HepG2 (cell line): Measurements from ENCODE around the gene NFASC. TPM values are rescaled to one million over a fixed set of nuclear protein-coding genes. Genes with fewer than 3 reads are reported as not detected.

Experiments
- ATAC-seq: fragments of 200-7000 bp; cut with Tn5 transposase; 3 replicates; pipeline ENCODE4 v1.9.1; 2020; ENCODE audit warnings: mild to moderate bottlenecking, moderate library complexity
- BruUV-seq: library from RNA; stranded (reverse); fragments of 400-500 nt; replicated peaks from 2 replicates; lab custom pipeline; 2021; lab: Mats Ljungman, UMichigan
- CTCF ChIA-PET: fragments of 300-600 bp; formaldehyde crosslinking; extraction: SDS; loops from one replicate; lab custom pipeline; 2021; ENCODE audit warnings: low total read pairs, inconsistent platforms, low intra/inter-chr PET ratio; lab: Yijun Ruan, JAX
- POLR2A ChIA-PET: fragments of 350-600 bp; sonication (Branson Sonifier 250); formaldehyde crosslinking; loops from one replicate; lab custom pipeline; 2020; ENCODE audit warnings: antibody characterized with exemption, inconsistent platforms; lab: Yijun Ruan, JAX
- DNase-seq: peaks from one replicate; pipeline ENCODE4 v3.0.0-alpha.2; 2015; ENCODE audit warnings: low spot score
- FAIRE-seq: peaks from 3 replicates; lab custom pipeline; 2011; peaks lifted over from hg19 to GRCh38; lab: Jason Lieb, UNC
- H2AFZ ChIP-seq: one replicate; pipeline ENCODE4 v1.6.1; 2011; ENCODE audit warnings: low read length, inconsistent platforms
- H3K27ac ChIP-seq: fragments of 300-600 bp; 3 replicates; pipeline ENCODE4 v1.8.0; 2011; ENCODE audit warnings: mixed run types, mild to moderate bottlenecking, mixed read lengths, low read length, inconsistent platforms; ENCODE audit not compliant: insufficient read depth; ENCODE audit errors: extremely low read length
- H3K27me3 ChIP-seq, 2 experiments: fragments of 200-600 bp in 1 of 2; 2 replicates in 1 of 2; 3 replicates in 1 of 2; pipeline versions ENCODE4 v1.6.0 to v1.8.0; 2011; ENCODE audit warnings: low read length in 2 of 2, mild to moderate bottlenecking in 2 of 2, moderate library complexity in 2 of 2, inconsistent platforms in 1 of 2; ENCODE audit not compliant: insufficient read depth in 2 of 2, control insufficient read depth in 1 of 2
- H3K36me3 ChIP-seq, 2 experiments: fragments of 200-600 bp in 1 of 2; replicated peaks in 1 of 2; 2 replicates in 1 of 2; 3 replicates in 1 of 2; pipeline versions ENCODE4 v1.5.1 to v1.8.0; 2011; ENCODE audit warnings: low read length in 2 of 2, inconsistent platforms in 1 of 2; ENCODE audit not compliant: insufficient read depth in 2 of 2, control insufficient read depth in 1 of 2
- H3K4me1 ChIP-seq: 2 replicates; pipeline ENCODE4 v1.5.1; 2012; ENCODE audit warnings: low read length, inconsistent platforms; ENCODE audit not compliant: insufficient read depth
- H3K4me2 ChIP-seq: 2 replicates; pipeline ENCODE4 v1.6.0; 2011; ENCODE audit warnings: low read depth, low read length, inconsistent platforms
- H3K4me3 ChIP-seq, 3 experiments: fragments of 200-600 bp in 1 of 3; sonication (generic), shearing (Covaris generic) in 1 of 3; replicated peaks in 1 of 3; 2 replicates each; pipeline ENCODE4 v1.5.1; 2011 to 2016; ENCODE audit warnings: low read length in 3 of 3, inconsistent platforms in 2 of 3, low read depth in 2 of 3, mild to moderate bottlenecking in 2 of 3, control low read depth in 1 of 3, mixed read lengths in 1 of 3; ENCODE audit not compliant: insufficient read depth in 1 of 3
- H3K79me2 ChIP-seq: one replicate; pipeline ENCODE4 v1.6.1; 2011; ENCODE audit warnings: low read length, inconsistent platforms; ENCODE audit not compliant: insufficient read depth
- H3K9ac ChIP-seq: 2 replicates; pipeline ENCODE4 v1.6.0; 2011; ENCODE audit warnings: mild to moderate bottlenecking, low read depth, low read length, inconsistent platforms; ENCODE audit not compliant: insufficient read depth
- H3K9me3 ChIP-seq: 2 replicates; pipeline ENCODE4 v1.5.1; 2012; ENCODE audit warnings: mild to moderate bottlenecking, low read length
- H4K20me1 ChIP-seq: 2 replicates; pipeline ENCODE4 v1.6.0; 2011; ENCODE audit warnings: inconsistent platforms, mild to moderate bottlenecking, low read length, moderate library complexity; ENCODE audit not compliant: insufficient read depth
- CBX5 ChIP-seq: sonication (generic); formaldehyde crosslinking; IDR thresholded peaks from 2 replicates; pipeline ENCODE4 v1.4.0; 2020; ENCODE audit warnings: missing genetic modification reagents, borderline replicate concordance
- CREB1 ChIP-seq, 2 experiments: fragments of 450-650 bp in 1 of 2; IDR thresholded peaks; 2 replicates each; pipeline ENCODE4 v1.6.1; 2016 to 2017; ENCODE audit warnings: control low read depth in 1 of 2, mild to moderate bottlenecking in 1 of 2, missing compliant biosample characterization in 1 of 2, missing genetic modification characterization in 1 of 2
- HNRNPUL1 ChIP-seq: fragments of 200-400 bp; formaldehyde crosslinking; IDR thresholded peaks from 2 replicates; pipeline ENCODE4 v1.6.1; 2017; ENCODE audit warnings: low read depth, mild to moderate bottlenecking, low read length, moderate library complexity
- JARID2 ChIP-seq: sonication (generic); formaldehyde crosslinking; IDR thresholded peaks from 2 replicates; pipeline ENCODE4 v1.8.1; 2023; ENCODE audit warnings: missing genetic modification reagents, inconsistent platforms; ENCODE audit not compliant: insufficient replicate concordance
- NCOA5 ChIP-seq: sonication (generic); formaldehyde crosslinking; IDR thresholded peaks from 2 replicates; pipeline ENCODE4 v1.4.0; 2020; ENCODE audit warnings: missing genetic modification reagents
- NCOR1 ChIP-seq: fragments of 200-600 bp; sonication (generic); IDR thresholded peaks from 2 replicates; pipeline ENCODE4 v1.7.0; 2017; ENCODE audit warnings: antibody characterized with exemption, low read length, borderline replicate concordance
- NKX3-1 ChIP-seq: sonication (generic); formaldehyde crosslinking; IDR thresholded peaks from 2 replicates; pipeline ENCODE4 v1.5.0; 2020; ENCODE audit warnings: missing genetic modification reagents
- ZNF317 ChIP-seq: sonication (generic); formaldehyde crosslinking; IDR thresholded peaks from 2 replicates; pipeline ENCODE4 v1.5.0; 2020; ENCODE audit warnings: mild to moderate bottlenecking, missing genetic modification reagents
- ZNF326 ChIP-seq: sonication (generic); formaldehyde crosslinking; IDR thresholded peaks from 2 replicates; pipeline ENCODE4 v1.4.0; 2020; ENCODE audit warnings: missing genetic modification reagents, borderline replicate concordance
- ZNF33A ChIP-seq: sonication (generic); formaldehyde crosslinking; IDR thresholded peaks from 2 replicates; pipeline ENCODE4 v1.5.1; 2020; ENCODE audit warnings: missing genetic modification reagents, mild to moderate bottlenecking, moderate library complexity, borderline replicate concordance
- ZNF552 ChIP-seq: sonication (generic); formaldehyde crosslinking; IDR thresholded peaks from 2 replicates; pipeline ENCODE4 v1.9.0; 2022; ENCODE audit warnings: missing genetic modification reagents, mild to moderate bottlenecking, borderline replicate concordance
- ZNF557 ChIP-seq: sonication (generic); formaldehyde crosslinking; IDR thresholded peaks from 2 replicates; pipeline ENCODE4 v1.4.0; 2020; ENCODE audit warnings: missing genetic modification reagents
- WGBS: methylation state at CpG from one replicate; pipeline ENCODE4 v1.1.6; 2017; ENCODE audit warnings: low lambda C conversion rate; 5-methylcytosine and 5-hydroxymethylcytosine counted together
- in situ Hi-C: cut with HindIII; loops from 2 replicates; pipeline ENCODE4 v1.10.0; 2017; ENCODE audit warnings: low pct_unique_long_range_greater_than_20kb; ENCODE audit not compliant: extremely low pct_ligation_motif_present
- intact Hi-C: fragments of 100-400 bp; cut with micrococcal nuclease; formaldehyde crosslinking; loops from one replicate; pipeline ENCODE4 v1.10.0; 2022; ENCODE audit not compliant: unreplicated experiment
- polyA plus RNA-seq, 8 experiments: library from polyadenylated mRNA; depleted of rRNA in 3 of 8; stranded (reverse) in 7 of 8; unstranded in 1 of 8; fragments of >200 nt; fragmentation: Illumina TruSeq in 4 of 8; extraction: Trizol in 4 of 8; gene quantifications; 2 replicates each; pipeline versions ENCODE4 v1.2.1 to v1.2.3, GENCODE V29; 2011 to 2016; ENCODE audit warnings: low read depth in 4 of 8, missing spikeins in 1 of 8, mixed read lengths in 1 of 8; ENCODE audit not compliant: insufficient read depth in 1 of 8
- total RNA-seq, 5 experiments: library from RNA; depleted of rRNA; stranded (reverse); fragments of >200 nt; fragmentation: Illumina TruSeq; extraction: Trizol; gene quantifications; 2 replicates each; pipeline ENCODE4 v1.2.3, GENCODE V29; 2016; ENCODE audit warnings: low read depth in 1 of 5
- TF ChIP-seq, protein P1 (sequence below): IDR thresholded peaks from 2 replicates; pipeline ENCODE4 v1.6.1; 2016; ENCODE audit warnings: low read depth, borderline replicate concordance
- TF ChIP-seq, protein P2 (sequence below): sonication (generic); formaldehyde crosslinking; IDR thresholded peaks from 2 replicates; pipeline ENCODE4 v1.4.0; 2020; ENCODE audit warnings: missing genetic modification reagents, borderline replicate concordance
- TF ChIP-seq, protein P3 (sequence below): sonication (generic); formaldehyde crosslinking; IDR thresholded peaks from 2 replicates; pipeline ENCODE4 v1.5.0; 2020; ENCODE audit warnings: mild to moderate bottlenecking, missing genetic modification reagents, moderate library complexity

Gene NFASC
- total and polyA plus RNA-seq, 2 of the 13 experiments (the other 11 are each of a cell fraction or from before 2014, with no cell fraction given) = not detected

DNA sequence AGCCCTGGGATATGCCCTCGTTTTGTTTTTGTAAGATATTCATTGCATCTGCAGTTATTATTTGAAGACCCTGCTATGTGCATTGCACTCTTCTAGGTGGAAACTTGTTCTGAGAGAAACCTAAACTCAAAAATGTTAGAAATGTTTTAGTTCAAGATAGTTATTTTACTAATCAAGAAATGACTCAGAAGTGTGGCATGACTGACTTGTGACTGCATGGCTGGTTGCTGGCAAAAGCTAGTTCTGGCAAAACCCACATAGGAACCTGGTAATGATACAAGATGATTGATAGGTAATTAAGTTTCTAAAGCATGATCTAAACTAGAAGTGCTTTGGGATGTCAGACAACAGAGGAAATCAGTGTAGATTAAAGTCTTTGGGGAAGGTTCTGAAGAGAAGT lies 33.8 kb upstream of the NFASC start:
- Histone ChIP-seq H4K20me1 (no peaks in the 10 kb centered on the region), H3K4me1 (no peaks in the 10 kb centered on the region), H3K9me3 (no peaks in the 10 kb centered on the region), H3K79me2 (no peaks in the 10 kb centered on the region), H3K9ac (no peak overlapping the region), H3K27ac (no peak overlapping the region), H3K27me3 (peaks cover 2% of the 10 kb centered on the region in 2 experiments; a peak in 2 of 5 replicates), H3K36me3 (no peaks in the 10 kb centered on the region), H3K4me3 (no peak overlapping the region), H3K4me2 (no peak overlapping the region), H2AFZ (no peak overlapping the region)
- in situ Hi-C loops = no loop called here
- ATAC-seq = no peak
- no TSS peak for BruUV-seq
- intact Hi-C loops = no loop called here
- TF ChIP-seq HNRNPUL1 (no peak), ZNF33A (CRISPR knock-in tag) (no peak), NKX3-1 (CRISPR knock-in tag) (no peak), CBX5 (CRISPR knock-in tag) (no peak), ZNF317 (CRISPR knock-in tag) (no peak), ZNF552 (CRISPR knock-in tag) (no peak), JARID2 (no peak), NCOR1 (no peak), NCOA5 (CRISPR knock-in tag) (no peak), CREB1 (IDR thresholded peaks at IDR 0.05) (no peak), CREB1 (CRISPR knock-in tag; IDR thresholded peaks at IDR 0.05) (no peak), ZNF326 (no peak), ZNF557 (CRISPR knock-in tag) (no peak)
- TF ChIP-seq, protein P1, sequence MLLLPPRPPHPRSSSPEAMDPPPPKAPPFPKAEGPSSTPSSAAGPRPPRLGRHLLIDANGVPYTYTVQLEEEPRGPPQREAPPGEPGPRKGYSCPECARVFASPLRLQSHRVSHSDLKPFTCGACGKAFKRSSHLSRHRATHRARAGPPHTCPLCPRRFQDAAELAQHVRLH (CRISPR knock-in tag) = no peak
- TF ChIP-seq, protein P2, sequence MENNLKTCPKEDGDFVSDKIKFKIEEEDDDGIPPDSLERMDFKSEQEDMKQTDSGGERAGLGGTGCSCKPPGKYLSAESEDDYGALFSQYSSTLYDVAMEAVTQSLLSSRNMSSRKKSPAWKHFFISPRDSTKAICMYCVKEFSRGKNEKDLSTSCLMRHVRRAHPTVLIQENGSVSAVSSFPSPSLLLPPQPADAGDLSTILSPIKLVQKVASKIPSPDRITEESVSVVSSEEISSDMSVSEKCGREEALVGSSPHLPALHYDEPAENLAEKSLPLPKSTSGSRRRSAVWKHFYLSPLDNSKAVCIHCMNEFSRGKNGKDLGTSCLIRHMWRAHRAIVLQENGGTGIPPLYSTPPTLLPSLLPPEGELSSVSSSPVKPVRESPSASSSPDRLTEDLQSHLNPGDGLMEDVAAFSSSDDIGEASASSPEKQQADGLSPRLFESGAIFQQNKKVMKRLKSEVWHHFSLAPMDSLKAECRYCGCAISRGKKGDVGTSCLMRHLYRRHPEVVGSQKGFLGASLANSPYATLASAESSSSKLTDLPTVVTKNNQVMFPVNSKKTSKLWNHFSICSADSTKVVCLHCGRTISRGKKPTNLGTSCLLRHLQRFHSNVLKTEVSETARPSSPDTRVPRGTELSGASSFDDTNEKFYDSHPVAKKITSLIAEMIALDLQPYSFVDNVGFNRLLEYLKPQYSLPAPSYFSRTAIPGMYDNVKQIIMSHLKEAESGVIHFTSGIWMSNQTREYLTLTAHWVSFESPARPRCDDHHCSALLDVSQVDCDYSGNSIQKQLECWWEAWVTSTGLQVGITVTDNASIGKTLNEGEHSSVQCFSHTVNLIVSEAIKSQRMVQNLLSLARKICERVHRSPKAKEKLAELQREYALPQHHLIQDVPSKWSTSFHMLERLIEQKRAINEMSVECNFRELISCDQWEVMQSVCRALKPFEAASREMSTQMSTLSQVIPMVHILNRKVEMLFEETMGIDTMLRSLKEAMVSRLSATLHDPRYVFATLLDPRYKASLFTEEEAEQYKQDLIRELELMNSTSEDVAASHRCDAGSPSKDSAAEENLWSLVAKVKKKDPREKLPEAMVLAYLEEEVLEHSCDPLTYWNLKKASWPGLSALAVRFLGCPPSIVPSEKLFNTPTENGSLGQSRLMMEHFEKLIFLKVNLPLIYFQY (CRISPR knock-in tag) = no peak
- TF ChIP-seq, protein P3, sequence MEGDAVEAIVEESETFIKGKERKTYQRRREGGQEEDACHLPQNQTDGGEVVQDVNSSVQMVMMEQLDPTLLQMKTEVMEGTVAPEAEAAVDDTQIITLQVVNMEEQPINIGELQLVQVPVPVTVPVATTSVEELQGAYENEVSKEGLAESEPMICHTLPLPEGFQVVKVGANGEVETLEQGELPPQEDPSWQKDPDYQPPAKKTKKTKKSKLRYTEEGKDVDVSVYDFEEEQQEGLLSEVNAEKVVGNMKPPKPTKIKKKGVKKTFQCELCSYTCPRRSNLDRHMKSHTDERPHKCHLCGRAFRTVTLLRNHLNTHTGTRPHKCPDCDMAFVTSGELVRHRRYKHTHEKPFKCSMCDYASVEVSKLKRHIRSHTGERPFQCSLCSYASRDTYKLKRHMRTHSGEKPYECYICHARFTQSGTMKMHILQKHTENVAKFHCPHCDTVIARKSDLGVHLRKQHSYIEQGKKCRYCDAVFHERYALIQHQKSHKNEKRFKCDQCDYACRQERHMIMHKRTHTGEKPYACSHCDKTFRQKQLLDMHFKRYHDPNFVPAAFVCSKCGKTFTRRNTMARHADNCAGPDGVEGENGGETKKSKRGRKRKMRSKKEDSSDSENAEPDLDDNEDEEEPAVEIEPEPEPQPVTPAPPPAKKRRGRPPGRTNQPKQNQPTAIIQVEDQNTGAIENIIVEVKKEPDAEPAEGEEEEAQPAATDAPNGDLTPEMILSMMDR (CRISPR knock-in tag) = no peak
- CTCF ChIA-PET = no interaction called here
- FAIRE-seq = no peak
- WGBS = 0% methylated on average over 1 of the region's 1 CpG
- POLR2A ChIA-PET = no interaction called here
- no peak for DNase-seq
